Measurements from ENCODE around the gene ANKRD39.

ANKRD39 gene

GRCh38 chr2:96852667-96853066, 5.1 kb downstream of the ANKRD39 start:
- no peak for TF ChIP-seq CTCF (IDR thresholded peaks at IDR 0.05; ENCODE audit: low read depth, low read length, missing control alignments)
- no peak for DNase-seq (ENCODE audit: extremely low read depth, low read depth)
- no peak overlapping the region for H3K4me3 ChIP-seq (replicated peaks; ENCODE audit: low read depth, low read length)

- no peak for DNase-seq (ENCODE audit: extremely low read depth, low read depth)
- TF ChIP-seq CTCF (IDR thresholded peaks at IDR 0.05; ENCODE audit: low read depth, low read length, missing control alignments) = no peak
- H3K4me3 ChIP-seq (replicated peaks; ENCODE audit: low read depth, low read length) = no peak overlapping the region
Measured at GRCh38 chr2:96848264-96848663, 9.6 kb downstream of the ANKRD39 start.

GRCh38 chr2:96847586-96847985, 10.2 kb downstream of the ANKRD39 start:
- TF ChIP-seq CTCF (IDR thresholded peaks at IDR 0.05; ENCODE audit: low read depth, low read length, missing control alignments) = no peak
- no peak overlapping the region for H3K4me3 ChIP-seq (replicated peaks; ENCODE audit: low read depth, low read length)
- no peak for DNase-seq (ENCODE audit: extremely low read depth, low read depth)

GRCh38 chr2:96846825-96847224, 11.0 kb downstream of the ANKRD39 start:
- TF ChIP-seq CTCF (IDR thresholded peaks at IDR 0.05; ENCODE audit: low read depth, low read length, missing control alignments) = no peak
- no peak overlapping the region for H3K4me3 ChIP-seq (replicated peaks; ENCODE audit: low read depth, low read length)

GRCh38 chr2:96844405-96844808, 13.4 kb downstream of the ANKRD39 start:
- no peak for TF ChIP-seq CTCF (IDR thresholded peaks at IDR 0.05; ENCODE audit: low read depth, low read length, missing control alignments)
- DNase-seq (ENCODE audit: extremely low read depth, low read depth) = no peak
- no peak overlapping the region for H3K4me3 ChIP-seq (replicated peaks; ENCODE audit: low read depth, low read length)

More at GRCh38 chr2:96846825-96847224, 11.0 kb downstream of the ANKRD39 start:
- no peak for DNase-seq (ENCODE audit: extremely low read depth, low read depth)

- no peak within 1 kb of the TSS for H3K4me3 ChIP-seq (replicated peaks; ENCODE audit: low read depth, low read length)
- TF ChIP-seq CTCF (IDR thresholded peaks at IDR 0.05; ENCODE audit: low read depth, low read length, missing control alignments) = no peak
- DNase-seq (ENCODE audit: extremely low read depth, low read depth) = no peak
Measured at GRCh38 chr2:96843538-96844268, 14.1 kb downstream of the ANKRD39 start, which contains the start of gene ANKRD23. Gene ANKRD23, minus strand, starts transcription at chr2:96844021. Its CDS starts 29 bp downstream, at chr2:96843992.

Data from HFF-Myc (cell line).